Lower leg skin (tissue), 3 donors: ENCODE data around the gene ABL2.

Experiments
- CTCF ChIP-seq, 3 donors: fragments of 450-650 bp; IDR thresholded peaks; one replicate each; pipeline ENCODE4 v1.5.1; 2016; ENCODE audit warnings: antibody characterized with exemption in 3 of 3, mild to moderate bottlenecking in 3 of 3, moderate library complexity in 2 of 3
- POLR2A ChIP-seq, 2 donors: fragments of 450-650 bp; IDR thresholded peaks; one replicate each; pipeline ENCODE4 v1.6.1; 2016 to 2017; ENCODE audit warnings: antibody characterized with exemption in 2 of 2, mild to moderate bottlenecking in 1 of 2, moderate library complexity in 1 of 2

- no peak for TF ChIP-seq CTCF (IDR thresholded peaks at IDR 0.05)
- no peak for TF ChIP-seq POLR2A (IDR thresholded peaks at IDR 0.05)
Observed at GRCh38 chr1:179087665-179088064, 141.8 kb downstream of the ABL2 start.
